GM21576 (cell line): ENCODE data around the gene CRK.
A peak's percentile ranks its signal among the peaks of the same experiment; 100 is the strongest.

Experiments used
- ATAC-seq: cut with Tn5 transposase; IDR thresholded peaks from one replicate; pipeline ENCODE4 v1.9.1; 2021; ENCODE audit warnings: mild to moderate bottlenecking, moderate library complexity; ENCODE audit not compliant: unreplicated experiment

CRK gene

DNA sequence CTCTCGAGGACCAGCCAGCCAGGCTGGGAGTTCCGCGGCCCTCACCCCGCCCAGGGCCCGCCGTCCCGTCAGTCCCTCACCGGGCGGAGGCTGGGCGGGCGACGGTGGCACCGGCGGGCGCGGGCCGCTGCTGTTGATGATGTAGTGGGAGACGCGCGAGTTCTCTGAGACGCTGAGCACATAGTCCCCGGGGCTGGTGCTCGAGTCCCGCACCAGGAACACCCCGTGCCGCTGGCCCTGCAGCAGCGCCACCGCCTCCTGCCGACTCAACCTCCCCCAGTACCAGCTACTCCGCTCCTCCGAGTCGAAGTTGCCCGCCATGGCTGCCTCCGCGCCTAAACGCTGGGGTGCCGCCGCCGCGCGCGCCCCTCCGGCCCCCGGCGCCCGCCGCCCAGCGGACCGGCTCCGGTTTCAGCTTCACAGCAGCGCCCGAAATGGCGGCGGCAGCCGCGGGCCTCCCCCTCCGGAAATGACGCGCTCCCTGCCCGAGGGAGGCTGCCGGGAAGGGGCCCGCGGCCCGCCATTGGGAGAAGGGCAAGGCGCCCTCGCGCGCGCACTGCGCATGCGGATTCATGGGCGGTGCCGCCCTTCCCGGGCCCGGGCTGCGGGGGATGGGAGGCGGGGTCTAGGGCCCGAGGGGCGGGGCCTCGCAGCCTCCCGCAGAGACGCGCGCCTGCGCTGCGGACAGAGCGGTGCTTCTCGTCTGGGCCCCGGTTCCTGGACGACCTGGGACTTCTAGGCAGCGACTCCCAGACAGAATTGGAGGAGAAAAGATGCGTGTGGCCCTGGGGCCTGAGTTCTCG lies at the start of gene CRK:
TSS of gene CRK (minus strand) at position 436 of the 803 bp plus-strand sequence. CDS start at position 321, 115 bp downstream.
- ATAC-seq: peak; percentile 66

GRCh38 chr17:1505586-1505985 lies 49.6 kb upstream of the CRK start:
- ATAC-seq: no peak

DNA sequence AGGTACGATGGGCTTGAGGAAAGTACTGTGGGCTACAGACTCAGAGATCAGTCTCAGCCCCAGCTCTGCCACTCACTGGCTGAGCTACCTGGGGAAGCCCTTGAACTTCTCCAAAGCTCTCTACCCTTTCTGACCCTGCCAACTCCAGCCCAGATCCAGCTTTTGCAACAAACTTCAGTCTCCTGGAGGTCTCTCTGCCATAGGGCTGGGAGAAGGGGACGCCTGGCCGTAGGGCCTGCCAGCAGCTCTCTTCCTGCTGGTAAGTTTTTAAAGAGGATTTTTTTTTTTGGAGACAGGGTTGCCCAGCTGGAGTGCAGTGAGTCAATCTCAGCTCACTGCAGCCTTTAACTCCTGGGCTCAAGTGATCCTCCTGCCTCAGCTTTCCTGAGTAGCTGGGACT lies 48.8 kb upstream of the CRK start:
- ATAC-seq: no peak

- ATAC-seq: no peak
Observed at GRCh38 chr17:1503699-1504098, 47.7 kb upstream of the CRK start.

DNA sequence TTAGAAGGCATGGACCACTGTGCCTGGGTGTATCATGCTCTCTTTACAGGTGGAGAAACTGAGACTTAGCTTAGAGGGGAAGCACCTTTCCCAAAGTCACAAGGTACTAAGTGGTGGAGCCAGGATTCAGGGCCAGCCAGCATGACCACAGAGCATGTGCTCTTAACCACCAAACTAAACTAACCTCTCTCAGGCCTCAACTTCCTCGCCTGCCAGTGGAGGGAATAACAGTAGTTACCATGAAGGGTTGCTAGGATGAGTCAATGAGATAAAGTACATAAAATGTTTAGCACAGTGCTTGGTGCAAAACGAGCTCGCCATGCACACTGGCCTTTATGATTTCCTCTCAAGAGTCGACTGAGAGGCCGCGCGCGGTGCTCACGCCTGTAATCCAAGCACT lies 42.8 kb upstream of the CRK start:
- ATAC-seq: no peak

- ATAC-seq: no peak
Observed at GRCh38 chr17:1498233-1498632, 42.2 kb upstream of the CRK start.

- no peak for ATAC-seq
Observed at GRCh38 chr17:1497831-1498230, 41.8 kb upstream of the CRK start.

DNA sequence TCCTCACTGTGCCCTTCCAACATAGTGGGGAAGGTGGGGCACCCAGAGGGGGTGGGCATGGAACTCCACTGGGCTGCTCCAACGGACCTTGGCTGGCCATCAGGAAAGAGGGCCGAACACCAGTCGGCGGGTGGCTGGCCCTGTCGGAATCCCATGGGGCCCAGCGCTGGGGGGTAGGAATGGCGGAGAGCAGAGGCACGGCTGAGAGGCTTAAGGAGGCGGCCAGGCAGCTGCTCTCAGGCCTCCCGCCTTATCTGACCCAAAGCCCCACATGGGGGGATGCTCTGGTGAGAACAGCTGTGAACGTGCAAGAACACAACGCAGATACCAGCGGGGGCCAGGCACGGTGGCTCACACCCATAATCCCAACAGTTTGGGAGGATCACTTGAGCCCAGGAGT lies 40.8 kb upstream of the CRK start:
- no peak for ATAC-seq

- ATAC-seq: no peak
Observed at GRCh38 chr17:1495265-1495989, 39.4 kb upstream of the CRK start.

- ATAC-seq: no peak
Observed at GRCh38 chr17:1494736-1495253, 38.8 kb upstream of the CRK start.

GRCh38 chr17:1494203-1494602 lies 38.2 kb upstream of the CRK start:
- ATAC-seq: no peak

DNA sequence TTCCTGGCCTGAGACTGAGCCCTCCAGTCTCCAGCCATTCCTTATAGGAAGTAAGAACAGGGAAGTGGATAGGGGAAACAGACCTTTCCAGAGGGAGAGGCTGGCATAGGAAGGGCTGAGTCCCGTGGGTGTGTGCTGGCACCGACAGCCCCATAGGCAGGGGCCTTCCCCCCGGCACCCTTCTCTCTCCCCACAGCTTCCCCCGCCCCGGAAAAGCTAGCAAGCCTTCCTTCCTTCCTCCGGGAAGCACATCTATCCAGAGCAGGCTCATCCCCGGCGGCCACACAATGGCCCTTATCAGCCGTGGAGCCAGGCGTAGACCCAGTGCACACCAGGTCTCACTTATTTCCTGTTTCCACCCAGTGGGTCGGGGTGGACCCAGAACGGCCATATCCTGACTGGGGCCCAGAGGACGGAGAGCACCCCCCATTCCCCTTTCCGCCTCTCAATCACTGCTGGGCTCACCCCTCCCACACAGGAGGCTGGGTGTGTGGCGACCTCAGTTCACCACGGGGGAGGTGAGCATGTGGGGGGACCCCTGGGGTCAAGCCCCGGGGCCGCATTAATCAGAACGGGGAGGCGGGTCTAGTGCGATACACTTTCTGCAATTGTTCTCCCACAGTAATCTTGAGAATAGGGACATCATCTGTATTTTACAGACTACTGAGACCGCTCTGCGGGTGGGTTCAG lies 37.4 kb upstream of the CRK start:
- no peak for ATAC-seq

- no peak for ATAC-seq
Observed at GRCh38 chr17:1492249-1493206, 36.5 kb upstream of the CRK start, which contains the start of gene MYO1C. Gene MYO1C, minus strand, starts transcription at chr17:1492686. Its CDS starts 199 bp downstream, at chr17:1492487.

DNA sequence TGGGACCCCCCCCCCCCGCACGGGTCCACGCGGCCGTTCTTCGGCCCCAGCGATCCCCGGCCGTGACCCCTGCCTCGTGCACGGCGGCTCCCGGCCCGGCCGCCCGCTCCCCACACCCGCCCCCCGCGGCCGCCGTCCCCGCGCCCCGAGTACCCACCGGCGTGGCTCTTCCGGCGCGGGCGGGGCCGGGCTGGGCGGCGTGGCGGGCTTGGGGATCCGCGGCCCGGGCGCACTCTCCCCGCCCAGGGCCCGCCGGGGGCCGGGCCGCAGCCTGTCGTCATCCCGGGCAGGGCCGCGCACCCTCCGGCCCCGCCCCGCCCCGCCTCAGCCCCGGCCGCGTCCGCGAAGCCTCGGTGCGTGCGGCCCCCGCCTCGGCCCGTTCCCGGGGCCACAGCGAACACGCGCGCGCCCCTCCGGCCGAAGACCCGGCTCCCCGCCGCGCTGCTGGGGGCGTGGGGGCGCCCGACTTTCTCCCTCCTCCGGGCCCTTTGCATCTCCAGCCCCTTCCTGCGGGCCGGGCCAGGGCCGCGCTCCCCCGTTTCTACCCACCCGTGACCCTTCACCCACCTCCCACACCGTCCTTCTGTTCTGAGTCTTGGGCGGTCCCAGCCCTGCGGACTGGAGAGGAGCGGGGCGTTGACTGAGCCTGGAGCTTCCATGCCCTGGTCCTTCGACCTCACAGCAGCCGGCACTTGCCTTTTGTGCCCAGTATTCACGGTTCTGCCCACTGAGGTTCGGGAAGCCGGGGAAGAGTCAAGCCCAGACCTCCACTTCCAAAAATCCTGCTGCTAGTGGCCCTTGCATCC lies 35.6 kb upstream of the CRK start:
- peak; percentile 37 for ATAC-seq

GRCh38 chr17:1490643-1491442 lies 34.8 kb upstream of the CRK start:
- ATAC-seq: peak; percentile 28

DNA sequence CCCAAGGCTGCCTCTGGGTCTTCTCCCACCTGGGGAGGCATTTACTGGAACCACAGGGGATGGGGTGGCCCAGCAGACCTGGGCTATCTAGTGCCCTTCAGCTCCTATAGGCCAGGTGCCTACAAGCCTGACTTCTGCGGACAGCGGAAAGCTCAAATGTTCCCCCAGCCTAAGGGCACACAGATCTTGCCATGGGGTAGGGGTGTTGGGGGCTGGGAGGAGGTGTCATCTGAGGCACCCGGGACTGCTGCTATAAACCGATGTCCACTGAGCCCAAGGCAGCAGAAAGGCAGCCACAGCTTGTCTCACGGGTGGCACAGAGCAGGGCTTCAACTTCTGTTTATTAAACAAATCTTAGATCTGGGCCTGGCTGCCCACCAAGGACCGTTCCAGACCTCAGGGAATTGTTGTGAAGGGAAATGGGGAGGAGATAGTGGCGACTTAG lies 32.8 kb upstream of the CRK start:
- no peak for ATAC-seq

- ATAC-seq: peak; percentile 28
Observed at GRCh38 chr17:1487939-1488825, 32.1 kb upstream of the CRK start.
